22Rv1 (cell line): ENCODE results near the gene LGI4.

Source experiments
- ZFX ChIP-seq: fragments of 450-650 bp; IDR thresholded peaks from 2 replicates; pipeline ENCODE4 v1.6.1; 2017; ENCODE audit warnings: antibody characterized with exemption, borderline replicate concordance
- TF ChIP-seq, protein P1 (sequence below): fragments of 450-650 bp; IDR thresholded peaks from 2 replicates; pipeline ENCODE4 v1.5.1; 2017; ENCODE audit warnings: mild to moderate bottlenecking

DNA sequence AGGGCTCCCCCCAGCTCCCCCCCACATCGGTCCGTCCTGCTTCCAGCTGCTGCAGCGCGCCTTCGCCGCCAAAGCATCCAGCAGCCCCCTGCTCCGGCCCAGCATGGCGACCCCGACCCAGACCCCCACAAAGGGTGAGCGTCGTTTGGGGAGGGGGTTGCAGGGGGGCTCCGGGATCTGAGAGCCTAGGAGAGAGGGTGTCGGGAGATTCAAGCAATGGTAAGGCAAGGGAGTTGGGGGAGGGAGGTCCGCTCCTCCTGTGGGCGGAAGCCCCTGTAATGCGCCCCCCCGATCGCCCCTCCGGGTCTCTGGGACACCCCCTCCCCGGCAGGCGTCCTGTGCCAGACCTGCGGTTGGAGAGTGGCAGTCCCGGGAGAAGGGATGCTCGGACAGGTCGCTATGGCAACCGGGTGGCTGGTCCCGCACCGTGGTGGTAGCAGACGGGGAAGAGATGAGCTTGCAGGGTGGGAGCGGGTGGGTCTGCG is 8.4 kb upstream of the LGI4 start, which contains the start of gene FXYD7:
- TF ChIP-seq, protein P1, sequence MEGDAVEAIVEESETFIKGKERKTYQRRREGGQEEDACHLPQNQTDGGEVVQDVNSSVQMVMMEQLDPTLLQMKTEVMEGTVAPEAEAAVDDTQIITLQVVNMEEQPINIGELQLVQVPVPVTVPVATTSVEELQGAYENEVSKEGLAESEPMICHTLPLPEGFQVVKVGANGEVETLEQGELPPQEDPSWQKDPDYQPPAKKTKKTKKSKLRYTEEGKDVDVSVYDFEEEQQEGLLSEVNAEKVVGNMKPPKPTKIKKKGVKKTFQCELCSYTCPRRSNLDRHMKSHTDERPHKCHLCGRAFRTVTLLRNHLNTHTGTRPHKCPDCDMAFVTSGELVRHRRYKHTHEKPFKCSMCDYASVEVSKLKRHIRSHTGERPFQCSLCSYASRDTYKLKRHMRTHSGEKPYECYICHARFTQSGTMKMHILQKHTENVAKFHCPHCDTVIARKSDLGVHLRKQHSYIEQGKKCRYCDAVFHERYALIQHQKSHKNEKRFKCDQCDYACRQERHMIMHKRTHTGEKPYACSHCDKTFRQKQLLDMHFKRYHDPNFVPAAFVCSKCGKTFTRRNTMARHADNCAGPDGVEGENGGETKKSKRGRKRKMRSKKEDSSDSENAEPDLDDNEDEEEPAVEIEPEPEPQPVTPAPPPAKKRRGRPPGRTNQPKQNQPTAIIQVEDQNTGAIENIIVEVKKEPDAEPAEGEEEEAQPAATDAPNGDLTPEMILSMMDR: peak; percentile 46
- TF ChIP-seq ZFX: no peak
